SK-N-SH (cell line): Measurements from ENCODE around the gene CENPE. TPM values are rescaled to one million over a fixed set of nuclear protein-coding genes. Genes with fewer than 3 reads are reported as not detected.

Experiments used
- CTCF ChIA-PET: fragments of 300-600, 350-600 bp; formaldehyde crosslinking; extraction: SDS; loops from one replicate; lab custom pipeline; 2021; lab: Yijun Ruan, JAX
- POLR2A ChIA-PET: fragments of 350-600 bp; sonication (Branson Sonifier 250); formaldehyde crosslinking; extraction: SDS; loops from one replicate; lab custom pipeline; 2020; ENCODE audit warnings: antibody characterized with exemption, inconsistent platforms; lab: Yijun Ruan, JAX
- DNase-seq: peaks from one replicate; pipeline ENCODE4 v3.0.0; 2012
- H2AFZ ChIP-seq: fragments of 200-600 bp; sonication (generic); 2 replicates; pipeline ENCODE4 v1.8.1; 2016; ENCODE audit warnings: antibody characterized with exemption, mild to moderate bottlenecking, low read depth
- H3F3A ChIP-seq: fragments of 200-600 bp; sonication (generic); replicated peaks from 2 replicates; pipeline ENCODE3; 2016; ENCODE audit warnings: antibody characterized with exemption, mild to moderate bottlenecking; ENCODE audit not compliant: insufficient read depth
- H3K27ac ChIP-seq, 2 experiments: fragments of 200-500 bp in 1 of 2; fragments of 200-600 bp in 1 of 2; sonication (Bioruptor generic) in 1 of 2; sonication (generic), shearing (Covaris generic) in 1 of 2; 2 replicates each; pipeline versions ENCODE4 v1.5.1 to v1.6.1; 2014 to 2016; ENCODE audit warnings: low read depth in 2 of 2, inconsistent platforms in 1 of 2, low read length in 1 of 2, mild to moderate bottlenecking in 1 of 2, mixed read lengths in 1 of 2
- H3K27me3 ChIP-seq: fragments of 200-600 bp; sonication (generic), shearing (Covaris generic); 2 replicates; pipeline ENCODE4 v1.6.1; 2016; ENCODE audit warnings: mixed run types; ENCODE audit not compliant: insufficient read depth
- H3K36me3 ChIP-seq, 2 experiments: fragments of 200-500 bp in 1 of 2; fragments of 200-600 bp in 1 of 2; sonication (Bioruptor generic) in 1 of 2; sonication (generic) in 1 of 2; replicated peaks in 1 of 2; 2 replicates each; pipeline versions ENCODE3 to v1.5.1; 2014 to 2016; ENCODE audit warnings: low read length in 1 of 2, mild to moderate bottlenecking in 1 of 2; ENCODE audit not compliant: insufficient read depth in 2 of 2, control insufficient read depth in 1 of 2
- H3K4me1 ChIP-seq, 2 experiments: fragments of 200-500 bp in 1 of 2; fragments of 200-600 bp in 1 of 2; sonication (Bioruptor generic) in 1 of 2; sonication (generic), shearing (Covaris generic) in 1 of 2; 2 replicates each; pipeline versions ENCODE4 v1.5.1 to v1.6.1; 2014 to 2016; ENCODE audit warnings: low read depth in 1 of 2, low read length in 1 of 2, mixed run types in 1 of 2; ENCODE audit not compliant: insufficient read depth in 2 of 2, control insufficient read depth in 1 of 2
- H3K4me2 ChIP-seq: fragments of 200-600 bp; sonication (generic), shearing (Covaris generic); 2 replicates; pipeline ENCODE4 v1.6.1; 2017; ENCODE audit warnings: mixed run types
- H3K4me3 ChIP-seq, 2 experiments: fragments of 200-500 bp in 1 of 2; fragments of 200-600 bp in 1 of 2; sonication (Bioruptor generic) in 1 of 2; sonication (generic), shearing (Covaris generic) in 1 of 2; 2 replicates each; pipeline versions ENCODE4 v1.5.1 to v1.8.1; 2014 to 2016; ENCODE audit warnings: low read depth in 2 of 2, inconsistent platforms in 1 of 2, low read length in 1 of 2, mild to moderate bottlenecking in 1 of 2, mixed read lengths in 1 of 2, moderate library complexity in 1 of 2
- H3K79me2 ChIP-seq: fragments of 200-600 bp; sonication (generic); 2 replicates; pipeline ENCODE4 v1.8.1; 2017; ENCODE audit warnings: mild to moderate bottlenecking; ENCODE audit not compliant: insufficient read depth
- H3K9ac ChIP-seq: fragments of 200-600 bp; sonication (generic); 2 replicates; pipeline ENCODE4 v1.6.1; 2017; ENCODE audit warnings: mixed run types
- H3K9me2 ChIP-seq: fragments of 200-600 bp; sonication (generic); 2 replicates; pipeline ENCODE4 v1.6.1; 2017; ENCODE audit warnings: mixed run types
- H3K9me3 ChIP-seq: fragments of 200-600 bp; sonication (generic); 2 replicates; pipeline ENCODE4 v1.6.1; 2017; ENCODE audit warnings: mixed run types, mild to moderate bottlenecking, moderate library complexity
- H4K20me1 ChIP-seq: fragments of 200-600 bp; sonication (generic); 2 replicates; pipeline ENCODE4 v1.6.1; 2017; ENCODE audit warnings: mild to moderate bottlenecking, mixed run types; ENCODE audit not compliant: insufficient read depth
- CHD2 ChIP-seq: fragments of 150-350 bp; IDR thresholded peaks from 2 replicates; pipeline ENCODE4 v1.6.1; 2018; ENCODE audit warnings: low read length; ENCODE audit not compliant: partially characterized antibody
- ELF1 ChIP-seq: IDR thresholded peaks from 2 replicates; pipeline ENCODE4 v1.4.0; 2012
- EP300 ChIP-seq, 2 experiments: IDR thresholded peaks; 2 replicates each; pipeline versions ENCODE4 v1.4.0 to v1.6.1; 2012; ENCODE audit warnings: borderline replicate concordance in 1 of 2, low read depth in 1 of 2, low read length in 1 of 2
- EZH2phosphoT487 ChIP-seq: fragments of 200-600 bp; sonication (generic); IDR thresholded peaks from 2 replicates; pipeline ENCODE4 v1.6.1; 2017; ENCODE audit warnings: low read depth, mixed run types, mild to moderate bottlenecking, antibody characterized with exemption, moderate library complexity, borderline replicate concordance
- FOXM1 ChIP-seq: IDR thresholded peaks from 2 replicates; pipeline ENCODE4 v1.4.0; 2012; ENCODE audit warnings: low read depth, mild to moderate bottlenecking
- GABPA ChIP-seq: IDR thresholded peaks from 2 replicates; pipeline ENCODE4 v1.4.0; 2012; ENCODE audit warnings: low read depth, mild to moderate bottlenecking
- JUND ChIP-seq: IDR thresholded peaks from 2 replicates; pipeline ENCODE4 v1.4.0; 2012
- RCOR1 ChIP-seq: fragments of 150-350 bp; IDR thresholded peaks from 2 replicates; pipeline ENCODE4 v1.6.1; 2017; ENCODE audit warnings: antibody characterized with exemption, low read length
- REST ChIP-seq: IDR thresholded peaks from 2 replicates; pipeline ENCODE4 v1.6.1; 2012; ENCODE audit warnings: mild to moderate bottlenecking, low read depth, low read length, moderate library complexity
- RFX5 ChIP-seq: IDR thresholded peaks from 2 replicates; pipeline ENCODE4 v1.6.1; 2012; ENCODE audit warnings: mild to moderate bottlenecking, improper control_type of control experiment, low read length
- SMC3 ChIP-seq: IDR thresholded peaks from 2 replicates; pipeline ENCODE4 v1.6.1; 2012; ENCODE audit warnings: low read depth, low read length, improper control_type of control experiment
- YY1 ChIP-seq: IDR thresholded peaks from 2 replicates; pipeline ENCODE4 v1.4.0; 2012; ENCODE audit warnings: low read depth, mild to moderate bottlenecking
- ZBTB33 ChIP-seq: IDR thresholded peaks from 2 replicates; pipeline ENCODE4 v1.4.0; 2012; ENCODE audit warnings: low read depth, borderline replicate concordance
- WGBS: methylation state at CpG from one replicate; pipeline ENCODE4 v1.1.6; 2017; ENCODE audit warnings: low lambda C conversion rate; 5-methylcytosine and 5-hydroxymethylcytosine counted together
- polyA plus RNA-seq, 3 experiments: library from polyadenylated mRNA; depleted of rRNA; stranded (reverse); fragments of >200 nt; gene quantifications; 2 replicates each; pipeline ENCODE4 v1.2.3, GENCODE V29; 2012

The CENPE gene
- polyA plus RNA-seq, 1 of the 3 experiments (the other 2 are of a cell fraction): 1.7 TPM

- DNase-seq: no peak
- TF ChIP-seq REST: no peak
- no peak for TF ChIP-seq GABPA
- TF ChIP-seq EZH2phosphoT487: no peak
- no peak for TF ChIP-seq FOXM1
- TF ChIP-seq RFX5: no peak
- no peak for TF ChIP-seq YY1
- TF ChIP-seq CHD2: no peak
- TF ChIP-seq EP300 (IDR thresholded peaks at IDR 0.05; ENCODE audit: borderline replicate concordance in 1 of 2, low read depth in 1 of 2, low read length in 1 of 2): no peak
- TF ChIP-seq ELF1: no peak
- CTCF ChIA-PET: interaction anchor here (0.9 to 1.9 kb wide), 2 partner anchors 20 to 59 kb away, joined by 4 to 5 read pairs; partner anchors contain the start of gene BDH2
- peaks cover 4% of the 10 kb centered on the region; the same call in 1 of the 2 replicates for H3K9me3 ChIP-seq
- WGBS: 92% methylated on average over 4 of the region's 4 CpGs
- H3K27me3 ChIP-seq: no peaks in the 10 kb centered on the region
- H2AFZ ChIP-seq: no peak overlapping the region
- no peaks in the 10 kb centered on the region for H4K20me1 ChIP-seq
- H3F3A ChIP-seq: no peaks in the 10 kb centered on the region
- H3K4me2 ChIP-seq: no peak overlapping the region
- 0 out of 4 replicates have a peak, but pooled peaks cover 0 to 4% of the 10 kb centered on the region in 2 experiments for H3K4me1 ChIP-seq
- H3K9ac ChIP-seq: no peak overlapping the region
- H3K79me2 ChIP-seq: peaks cover 5% of the 10 kb centered on the region; the same call in 1 of the 2 replicates
- H3K4me3 ChIP-seq: no peak overlapping the region
- POLR2A ChIA-PET: no interaction called here
- no peak overlapping the region for H3K27ac ChIP-seq
- no peaks in the 10 kb centered on the region for H3K9me2 ChIP-seq
- peaks cover 39 to 76% of the 10 kb centered on the region in 2 experiments for H3K36me3 ChIP-seq
These were observed 39.4 kb downstream of the CENPE start for GRCh38 chr4:103158760-103159159.

GRCh38 chr4:103156106-103156505 is 42.0 kb downstream of the CENPE start:
- Histone ChIP-seq H3K27ac (no peak overlapping the region), H3K9me2 (no peaks in the 10 kb centered on the region), H3K9me3 (peaks cover 4% of the 10 kb centered on the region; the same call in 1 of the 2 replicates), H3K79me2 (no peaks in the 10 kb centered on the region; the same call in 1 of the 2 replicates), H4K20me1 (no peaks in the 10 kb centered on the region), H3K9ac (no peak overlapping the region), H3K27me3 (no peaks in the 10 kb centered on the region), H3K4me1 (no peaks in the 10 kb centered on the region; a peak in 2 of 4 replicates), H3K36me3 (peaks cover 41 to 78% of the 10 kb centered on the region in 2 experiments), H2AFZ (no peak overlapping the region), H3F3A (peaks cover 6% of the 10 kb centered on the region), H3K4me3 (no peak overlapping the region), H3K4me2 (no peak overlapping the region)
- ChIA-PET CTCF (no interaction called here), POLR2A (no interaction called here)
- TF ChIP-seq RCOR1: no peak
- no peak for TF ChIP-seq SMC3
- no peak for TF ChIP-seq JUND
- TF ChIP-seq EP300 (IDR thresholded peaks at IDR 0.05; ENCODE audit: borderline replicate concordance in 1 of 2, low read depth in 1 of 2, low read length in 1 of 2): no peak
- TF ChIP-seq EZH2phosphoT487: no peak
- no peak for TF ChIP-seq GABPA
- TF ChIP-seq ZBTB33: no peak
- WGBS: 94% methylated on average over 3 of the region's 3 CpGs
- DNase-seq: no peak
